GM18499 (cell line): ENCODE measurements around the gene GPRC5D.

Experiments
- ATAC-seq: cut with Tn5 transposase; IDR thresholded peaks from one replicate; pipeline ENCODE4 v1.9.1; 2021; ENCODE audit warnings: moderate number of reproducible peaks; ENCODE audit not compliant: insufficient read depth, unreplicated experiment

The GPRC5D gene

GRCh38 chr12:12941450-12942350, 10.3 kb downstream of the GPRC5D start:
- no peak for ATAC-seq

- no peak for ATAC-seq
Observed at GRCh38 chr12:12939888-12940287, 12.1 kb downstream of the GPRC5D start.

GRCh38 chr12:12938541-12938940, 13.4 kb downstream of the GPRC5D start:
- ATAC-seq, result no peak

GRCh38 chr12:12936983-12937491, 14.9 kb downstream of the GPRC5D start:
- no peak for ATAC-seq

GRCh38 chr12:12934556-12934955, 17.4 kb downstream of the GPRC5D start:
- ATAC-seq, result no peak

GRCh38 chr12:12933742-12934141, 18.2 kb downstream of the GPRC5D start:
- ATAC-seq, result no peak

GRCh38 chr12:12930633-12931219, 21.2 kb downstream of the GPRC5D start:
- ATAC-seq, result no peak

- no peak for ATAC-seq
Observed at GRCh38 chr12:12929696-12930095, 22.3 kb downstream of the GPRC5D start.

- no peak for ATAC-seq
Observed at GRCh38 chr12:12927211-12928079, 24.5 kb downstream of the GPRC5D start.

- ATAC-seq, result no peak
Observed at GRCh38 chr12:12926571-12927071, 25.3 kb downstream of the GPRC5D start.

GRCh38 chr12:12925388-12925787, 26.6 kb downstream of the GPRC5D start:
- no peak for ATAC-seq

GRCh38 chr12:12924169-12924568, 27.8 kb downstream of the GPRC5D start:
- ATAC-seq, result no peak

GRCh38 chr12:12922978-12923377, 29.0 kb downstream of the GPRC5D start:
- ATAC-seq, result no peak

GRCh38 chr12:12922191-12922616, 29.8 kb downstream of the GPRC5D start:
- no peak for ATAC-seq

GRCh38 chr12:12919666-12920435, 32.1 kb downstream of the GPRC5D start:
- no peak for ATAC-seq

- no peak for ATAC-seq
Observed at GRCh38 chr12:12918781-12919389, 33.1 kb downstream of the GPRC5D start.

- ATAC-seq, result no peak
Observed at GRCh38 chr12:12917517-12917916, 34.5 kb downstream of the GPRC5D start.

- ATAC-seq, result peak; percentile 87
Observed at GRCh38 chr12:12916135-12916944, 35.6 kb downstream of the GPRC5D start.
